GM19099 (cell line): Measurements from ENCODE around the gene RALA.

Source experiments
- POLR2A ChIP-seq: IDR thresholded peaks from 3 replicates; pipeline ENCODE4 v1.6.1; 2011; ENCODE audit warnings: low read depth; ENCODE audit not compliant: insufficient read length; ENCODE audit errors: extremely low read depth

RALA gene

GRCh38 chr7:39683216-39683845 is 60.0 kb downstream of the RALA start:
- TF ChIP-seq POLR2A = no peak

- TF ChIP-seq POLR2A = no peak
These were observed 63.0 kb downstream of the RALA start for GRCh38 chr7:39686261-39686924.

DNA sequence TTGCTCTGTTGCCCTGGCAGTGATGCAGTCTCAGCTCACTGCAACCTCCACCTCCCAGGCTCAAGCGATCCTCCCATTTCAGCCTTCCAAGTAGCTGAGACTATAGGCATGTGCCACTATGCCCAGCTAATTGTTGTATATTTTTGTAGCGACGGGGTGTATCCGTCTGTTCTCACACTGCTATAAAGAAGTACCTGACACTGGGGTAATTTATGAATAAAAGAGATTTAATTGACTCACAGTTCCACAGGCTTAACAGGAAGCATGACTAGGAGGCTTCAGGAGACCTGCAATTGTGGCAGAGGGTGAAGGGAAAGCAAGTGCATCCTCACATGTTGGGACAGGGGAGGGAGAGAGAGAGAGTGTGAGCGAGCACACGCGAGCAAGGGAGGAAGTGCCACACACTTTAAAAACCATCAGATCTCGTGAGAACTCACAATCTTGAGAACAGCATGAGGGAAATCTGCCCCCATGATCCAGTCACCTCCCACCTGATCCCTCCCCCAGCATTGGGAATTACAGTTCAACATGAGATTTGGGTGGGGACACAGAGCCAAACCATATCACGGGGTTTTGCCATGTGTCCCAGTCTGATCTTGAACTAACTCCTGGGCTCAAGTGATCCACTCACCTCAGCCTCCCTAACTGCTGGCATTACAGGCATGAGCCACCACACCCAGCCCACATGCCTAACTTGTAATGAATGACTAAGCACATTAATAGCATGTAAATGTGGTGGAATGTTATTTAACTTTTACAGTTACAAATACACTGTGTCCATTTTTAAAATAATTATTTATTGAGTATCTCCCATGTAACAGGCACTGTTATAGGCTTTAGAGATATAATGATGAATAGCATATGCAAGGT is 65.5 kb downstream of the RALA start:
- TF ChIP-seq POLR2A = no peak

- TF ChIP-seq POLR2A = no peak
These were observed 68.4 kb downstream of the RALA start for GRCh38 chr7:39691821-39692220.

- no peak for TF ChIP-seq POLR2A
These were observed 70.4 kb downstream of the RALA start for GRCh38 chr7:39693812-39694211.

GRCh38 chr7:39695852-39696586 is 72.6 kb downstream of the RALA start:
- TF ChIP-seq POLR2A = no peak

GRCh38 chr7:39696631-39697030 is 73.3 kb downstream of the RALA start:
- no peak for TF ChIP-seq POLR2A

DNA sequence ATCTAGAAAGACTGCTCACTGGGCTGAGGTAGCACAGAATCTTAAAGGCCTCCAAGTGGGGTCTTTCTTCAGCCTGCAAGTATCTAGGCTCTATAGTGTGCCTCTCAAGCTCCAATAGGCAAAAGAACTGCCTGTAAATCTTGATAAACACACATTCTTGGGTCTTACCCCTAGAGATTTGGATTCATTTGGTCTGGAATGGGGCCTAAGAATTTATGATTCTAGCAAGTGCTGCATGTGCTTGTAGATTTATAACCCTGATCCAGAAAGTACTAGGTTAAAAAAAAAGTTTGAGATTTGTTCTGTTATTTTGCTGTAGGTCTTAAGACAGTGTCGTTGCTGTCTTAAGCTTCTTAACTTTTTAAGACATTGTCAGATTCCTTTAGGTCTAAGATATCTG is 74.1 kb downstream of the RALA start:
- no peak for TF ChIP-seq POLR2A

- TF ChIP-seq POLR2A = no peak
These were observed 76.8 kb downstream of the RALA start for GRCh38 chr7:39700165-39700564.

- no peak for TF ChIP-seq POLR2A
These were observed 77.6 kb downstream of the RALA start for GRCh38 chr7:39700932-39701331.

DNA sequence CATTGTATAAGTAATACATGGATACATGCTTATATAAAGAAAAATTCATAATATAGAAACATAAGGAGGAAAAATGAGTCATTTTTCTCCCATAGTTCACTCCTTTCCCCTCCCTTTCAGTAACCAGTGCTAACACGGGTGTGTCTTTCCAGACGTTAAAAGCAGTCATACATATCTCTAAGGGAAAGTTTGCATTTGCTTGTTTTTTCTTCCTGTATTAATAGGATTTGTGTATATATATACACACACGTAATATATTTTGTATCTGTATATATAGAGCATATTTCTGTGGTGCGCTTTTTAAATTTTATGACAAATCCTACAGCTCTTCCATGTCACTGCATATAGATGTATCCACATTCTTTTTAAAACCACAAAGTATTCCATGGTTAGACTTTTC is 78.8 kb downstream of the RALA start:
- TF ChIP-seq POLR2A = no peak

DNA sequence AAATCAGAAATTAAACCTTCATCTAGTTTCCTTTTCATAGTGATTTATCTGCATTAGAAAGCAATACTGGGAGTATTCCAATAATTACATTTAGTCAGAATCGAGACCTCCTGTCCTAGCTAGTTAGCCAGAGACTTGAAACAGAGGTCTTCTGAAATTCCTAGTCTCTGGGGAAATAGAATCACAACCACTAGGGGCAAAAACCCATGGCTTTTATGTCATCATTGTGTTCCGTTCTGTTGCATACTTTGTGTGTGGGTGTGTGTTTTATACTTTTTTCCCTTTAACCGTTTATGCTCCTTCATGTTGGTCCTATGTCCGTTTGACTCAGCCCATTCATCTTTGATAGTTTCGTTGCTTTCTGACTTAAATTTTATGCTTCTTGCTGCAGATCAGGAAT is 79.8 kb downstream of the RALA start:
- no peak for TF ChIP-seq POLR2A

DNA sequence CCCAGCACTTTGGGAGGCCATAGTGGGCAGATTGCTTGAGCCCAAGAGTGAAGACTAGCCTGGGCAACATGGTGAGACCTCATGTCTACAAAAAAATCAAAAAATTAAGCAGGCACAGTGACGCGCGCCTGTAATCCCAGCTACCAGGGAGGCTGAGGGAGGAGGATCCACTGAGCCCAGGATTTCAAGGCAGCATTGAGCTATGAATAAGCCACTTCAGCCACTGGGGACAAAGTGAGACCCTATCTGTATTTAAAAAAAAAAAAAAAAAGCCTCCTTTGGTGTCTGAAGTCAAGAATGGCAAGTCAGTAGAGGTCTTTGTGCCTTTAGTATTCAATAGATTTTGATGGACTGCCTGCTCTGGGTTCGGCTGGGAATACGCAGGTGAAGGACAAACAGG is 85.7 kb downstream of the RALA start:
- no peak for TF ChIP-seq POLR2A

DNA sequence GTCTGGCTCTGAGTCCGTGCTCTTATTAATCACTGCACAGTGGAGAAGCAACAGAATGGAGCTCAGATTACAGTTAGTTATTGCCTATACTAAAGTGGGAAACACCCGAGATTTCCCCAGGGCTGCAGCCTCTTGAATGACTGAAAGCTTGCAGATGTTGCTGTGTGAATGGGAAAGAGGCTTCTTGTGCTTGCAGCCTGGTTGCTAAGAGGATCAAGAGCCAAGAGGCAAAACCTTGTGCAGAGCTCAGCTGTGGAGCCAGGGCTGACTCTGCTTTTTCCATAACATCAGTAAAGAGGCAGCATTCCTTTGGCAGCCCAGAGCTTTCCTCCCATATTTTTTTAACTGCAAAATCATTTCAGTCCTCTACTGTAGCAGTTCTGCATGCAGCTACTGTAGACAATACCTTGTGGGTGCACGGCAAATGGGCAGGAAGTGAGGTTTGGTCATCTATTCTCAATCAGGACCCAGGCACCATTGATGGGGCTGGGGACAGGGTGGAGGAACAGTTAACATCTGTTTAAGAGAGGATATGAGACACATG is 86.5 kb downstream of the RALA start:
- no peak for TF ChIP-seq POLR2A

- TF ChIP-seq POLR2A = no peak
These were observed 89.4 kb downstream of the RALA start for GRCh38 chr7:39712751-39713150.
